T-helper 17 cell (primary cell): ENCODE measurements around the gene AQP4. TPM values are rescaled to one million over a fixed set of nuclear protein-coding genes. Genes with fewer than 3 reads are reported as not detected.

ENCODE experiments used
- ATAC-seq: fragments of 150-1000 bp; cut with Tn5 transposase; 2 replicates; pipeline ENCODE4 v1.10.0; 2021; ENCODE audit warnings: mild to moderate bottlenecking, moderate library complexity
- DNase-seq, 3 donors: peaks; one replicate each; pipeline versions ENCODE4 v3.0.0 to v3.0.0-alpha.2; 2020 to 2021
- H3K9me3 ChIP-seq: one replicate; pipeline ENCODE4 v1.7.0; 2013; ENCODE audit warnings: low read length, mild to moderate bottlenecking; ENCODE audit not compliant: control insufficient read depth, poor library complexity, severe bottlenecking
- H3K27ac Mint-ChIP-seq: one replicate; pipeline ENCODE4 v1.8.0; 2022; ENCODE audit warnings: mild to moderate bottlenecking, moderate library complexity, mixed read lengths
- H3K27me3 Mint-ChIP-seq: one replicate; pipeline ENCODE4 v1.8.0; 2022; ENCODE audit warnings: mixed read lengths
- H3K36me3 Mint-ChIP-seq: one replicate; pipeline ENCODE4 v1.8.0; 2022; ENCODE audit warnings: low read depth, mixed read lengths
- H3K4me1 Mint-ChIP-seq: one replicate; pipeline ENCODE4 v1.8.0; 2022; ENCODE audit warnings: mild to moderate bottlenecking, mixed read lengths
- H3K4me3 Mint-ChIP-seq: one replicate; pipeline ENCODE4 v1.8.0; 2022; ENCODE audit warnings: mild to moderate bottlenecking, moderate library complexity, mixed read lengths
- total RNA-seq, 4 donors: library from RNA in 2 of 4; stranded (reverse) in 2 of 4; gene quantifications; one replicate each; pipeline ENCODE4 v1.2.3 and lab custom pipeline; 2022 to 2026

AQP4 gene
- total RNA-seq (not detected), total RNA-seq (lab: John Stamatoyannopoulos, UW) (0 to 0.12 reads per million in 2 donors)

GRCh38 chr18:26865557-26865956 lies at the start of gene AQP4:
AQP4 (minus strand) TSS chr18:26865707; CDS start chr18:26865689, 18 bp downstream.
- H3K4me1 Mint-ChIP-seq = no peaks in the 10 kb centered on the region
- H3K4me3 Mint-ChIP-seq = no peak within 1 kb of the TSS
- peaks cover 15% of the 10 kb centered on the region for H3K27me3 Mint-ChIP-seq
- ATAC-seq (no peak), DNase-seq (no peak)
- no peak within 1 kb of the TSS for H3K27ac Mint-ChIP-seq
- H3K9me3 ChIP-seq = no peaks in the 10 kb centered on the region
- H3K36me3 Mint-ChIP-seq = no peaks in the 10 kb centered on the region

- no peaks in the 10 kb centered on the region for H3K9me3 ChIP-seq
- ATAC-seq = no peak
- H3K27me3 Mint-ChIP-seq = no peaks in the 10 kb centered on the region
- no peaks in the 10 kb centered on the region for H3K36me3 Mint-ChIP-seq
- no peak overlapping the region for H3K4me3 Mint-ChIP-seq
- no peak for DNase-seq
- H3K4me1 Mint-ChIP-seq = no peaks in the 10 kb centered on the region
- H3K27ac Mint-ChIP-seq = no peak overlapping the region
Measured at GRCh38 chr18:26911840-26912239, 46.3 kb upstream of the AQP4 start.

GRCh38 chr18:26909599-26910290 lies 44.2 kb upstream of the AQP4 start:
- Mint-ChIP-seq H3K4me3 (no peak overlapping the region), H3K4me1 (no peaks in the 10 kb centered on the region), H3K27me3 (no peaks in the 10 kb centered on the region), H3K27ac (no peak overlapping the region), H3K36me3 (no peaks in the 10 kb centered on the region)
- DNase-seq = no peak
- no peaks in the 10 kb centered on the region for H3K9me3 ChIP-seq
- ATAC-seq = no peak

- Mint-ChIP-seq H3K27ac (no peak overlapping the region), H3K4me3 (no peak overlapping the region), H3K4me1 (no peaks in the 10 kb centered on the region), H3K36me3 (no peaks in the 10 kb centered on the region), H3K27me3 (no peaks in the 10 kb centered on the region)
- DNase-seq = no peak
- no peaks in the 10 kb centered on the region for H3K9me3 ChIP-seq
- no peak for ATAC-seq
Measured at GRCh38 chr18:26908906-26909305, 43.4 kb upstream of the AQP4 start.

- H3K4me1 Mint-ChIP-seq = no peaks in the 10 kb centered on the region
- ATAC-seq (no peak), DNase-seq (no peak)
- no peak overlapping the region for H3K27ac Mint-ChIP-seq
- no peaks in the 10 kb centered on the region for H3K27me3 Mint-ChIP-seq
- no peak overlapping the region for H3K4me3 Mint-ChIP-seq
- no peaks in the 10 kb centered on the region for H3K36me3 Mint-ChIP-seq
- no peaks in the 10 kb centered on the region for H3K9me3 ChIP-seq
Measured at GRCh38 chr18:26902291-26902690, 36.8 kb upstream of the AQP4 start.

- no peak for ATAC-seq
- Mint-ChIP-seq H3K27ac (no peak overlapping the region), H3K4me1 (no peaks in the 10 kb centered on the region), H3K4me3 (no peak overlapping the region), H3K36me3 (no peaks in the 10 kb centered on the region), H3K27me3 (no peaks in the 10 kb centered on the region)
- H3K9me3 ChIP-seq = no peaks in the 10 kb centered on the region
- no peak for DNase-seq
Measured at GRCh38 chr18:26901020-26901419, 35.5 kb upstream of the AQP4 start.

GRCh38 chr18:26894426-26894825 lies 28.9 kb upstream of the AQP4 start:
- Mint-ChIP-seq H3K4me1 (no peaks in the 10 kb centered on the region), H3K4me3 (no peak overlapping the region), H3K27ac (no peak overlapping the region), H3K27me3 (no peaks in the 10 kb centered on the region), H3K36me3 (no peaks in the 10 kb centered on the region)
- DNase-seq = no peak
- no peak for ATAC-seq
- H3K9me3 ChIP-seq = no peaks in the 10 kb centered on the region

GRCh38 chr18:26893996-26894395 lies 28.5 kb upstream of the AQP4 start:
- H3K9me3 ChIP-seq = no peaks in the 10 kb centered on the region
- no peak for ATAC-seq
- Mint-ChIP-seq H3K27ac (no peak overlapping the region), H3K27me3 (no peaks in the 10 kb centered on the region), H3K4me1 (no peaks in the 10 kb centered on the region), H3K36me3 (no peaks in the 10 kb centered on the region), H3K4me3 (no peak overlapping the region)
- DNase-seq = no peak

GRCh38 chr18:26888259-26888658 lies 22.8 kb upstream of the AQP4 start:
- H3K9me3 ChIP-seq = no peaks in the 10 kb centered on the region
- Mint-ChIP-seq H3K27me3 (no peaks in the 10 kb centered on the region), H3K4me1 (no peaks in the 10 kb centered on the region), H3K36me3 (no peaks in the 10 kb centered on the region), H3K27ac (no peak overlapping the region), H3K4me3 (no peak overlapping the region)
- no peak for ATAC-seq
- no peak for DNase-seq

GRCh38 chr18:26875040-26875654 lies 9.6 kb upstream of the AQP4 start:
- no peak for ATAC-seq
- H3K4me3 Mint-ChIP-seq = no peak overlapping the region
- DNase-seq = no peak

GRCh38 chr18:26874283-26874682 lies 8.8 kb upstream of the AQP4 start:
- DNase-seq (no peak), ATAC-seq (no peak)
- no peaks in the 10 kb centered on the region for H3K9me3 ChIP-seq
- no peak overlapping the region for H3K4me3 Mint-ChIP-seq
- H3K27ac Mint-ChIP-seq = no peak overlapping the region
- no peaks in the 10 kb centered on the region for H3K4me1 Mint-ChIP-seq
- no peaks in the 10 kb centered on the region for H3K36me3 Mint-ChIP-seq
- no peaks in the 10 kb centered on the region for H3K27me3 Mint-ChIP-seq

More at GRCh38 chr18:26875040-26875654, 9.6 kb upstream of the AQP4 start:
- no peaks in the 10 kb centered on the region for H3K27me3 Mint-ChIP-seq
- H3K27ac Mint-ChIP-seq = no peak overlapping the region
- no peaks in the 10 kb centered on the region for H3K4me1 Mint-ChIP-seq
- H3K36me3 Mint-ChIP-seq = no peaks in the 10 kb centered on the region
- H3K9me3 ChIP-seq = no peaks in the 10 kb centered on the region

- Mint-ChIP-seq H3K36me3 (no peaks in the 10 kb centered on the region), H3K4me3 (no peak overlapping the region), H3K27me3 (no peaks in the 10 kb centered on the region), H3K27ac (no peak overlapping the region), H3K4me1 (no peaks in the 10 kb centered on the region)
- no peak for ATAC-seq
- H3K9me3 ChIP-seq = no peaks in the 10 kb centered on the region
- no peak for DNase-seq
Measured at GRCh38 chr18:26869640-26870039, 4.1 kb upstream of the AQP4 start.

- peaks cover 4% of the 10 kb centered on the region for H3K27me3 Mint-ChIP-seq
- H3K27ac Mint-ChIP-seq = no peak overlapping the region
- no peak overlapping the region for H3K4me3 Mint-ChIP-seq
- ATAC-seq (no peak), DNase-seq (no peak)
- no peaks in the 10 kb centered on the region for H3K9me3 ChIP-seq
- no peaks in the 10 kb centered on the region for H3K36me3 Mint-ChIP-seq
- H3K4me1 Mint-ChIP-seq = no peaks in the 10 kb centered on the region
Measured at GRCh38 chr18:26868968-26869586, 3.6 kb upstream of the AQP4 start.

GRCh38 chr18:26867471-26867870 lies 2.0 kb upstream of the AQP4 start:
- H3K36me3 Mint-ChIP-seq = no peaks in the 10 kb centered on the region
- H3K4me3 Mint-ChIP-seq = no peak overlapping the region
- no peak for ATAC-seq
- peaks cover 9% of the 10 kb centered on the region for H3K27me3 Mint-ChIP-seq
- H3K4me1 Mint-ChIP-seq = no peaks in the 10 kb centered on the region
- H3K27ac Mint-ChIP-seq = no peak overlapping the region
- DNase-seq = no peak
- no peaks in the 10 kb centered on the region for H3K9me3 ChIP-seq
